IMR-90 (cell line): ENCODE results near the gene RUNDC1. TPM values are rescaled to one million over a fixed set of nuclear protein-coding genes. Genes with fewer than 3 reads are reported as not detected.

ENCODE experiments used
- ATAC-seq: fragments of 200-7000 bp; cut with Tn5 transposase; 2 replicates; pipeline ENCODE4 v1.9.1; 2020; ENCODE audit warnings: low read depth, mild to moderate bottlenecking, moderate library complexity
- BruUV-seq: library from RNA; stranded (reverse); fragments of 400-500 nt; replicated peaks from 2 replicates; lab custom pipeline; 2021; lab: Mats Ljungman, UMichigan
- CTCF ChIA-PET: fragments of 300-600 bp; formaldehyde crosslinking; extraction: SDS; loops from one replicate; lab custom pipeline; 2021; ENCODE audit warnings: antibody characterized with exemption; lab: Yijun Ruan, JAX
- POLR2A ChIA-PET: fragments of 300-600 bp; sonication (Branson Sonifier 250); formaldehyde crosslinking; loops from one replicate; lab custom pipeline; 2022; ENCODE audit warnings: antibody characterized with exemption; ENCODE audit not compliant: unreplicated experiment; lab: Charles Lee
- DNase-seq: peaks from one replicate; pipeline ENCODE4 v3.0.0; 2013
- H2AFZ ChIP-seq: replicated peaks from 2 replicates; pipeline ENCODE3; 2013; ENCODE audit warnings: low read length, mild to moderate bottlenecking; ENCODE audit not compliant: poor library complexity
- H2AK5ac ChIP-seq: 2 replicates; pipeline ENCODE4 v1.6.1; 2013; ENCODE audit warnings: low read depth, low read length, inconsistent platforms
- H2AK9ac ChIP-seq: replicated peaks from 2 replicates; pipeline ENCODE3; 2013; ENCODE audit warnings: mild to moderate bottlenecking, low read depth, low read length, moderate library complexity; ENCODE audit not compliant: poor library complexity
- H2BK120ac ChIP-seq: 2 replicates; pipeline ENCODE4 v1.6.1; 2013; ENCODE audit warnings: low read depth, low read length, inconsistent platforms
- H2BK15ac ChIP-seq: 3 replicates; pipeline ENCODE4 v1.6.1; 2013; ENCODE audit warnings: low read depth, low read length, inconsistent platforms
- H2BK20ac ChIP-seq: 2 replicates; pipeline ENCODE4 v1.6.1; 2013; ENCODE audit warnings: low read depth, mild to moderate bottlenecking, inconsistent platforms, low read length, moderate library complexity
- H2BK5ac ChIP-seq: 2 replicates; pipeline ENCODE4 v1.6.1; 2013; ENCODE audit warnings: mild to moderate bottlenecking, low read depth, low read length, inconsistent platforms; ENCODE audit not compliant: poor library complexity, severe bottlenecking
- H3K14ac ChIP-seq: replicated peaks from 2 replicates; pipeline ENCODE4 v1.6.1; 2013; ENCODE audit warnings: low read depth, low read length, inconsistent platforms
- H3K18ac ChIP-seq: 2 replicates; pipeline ENCODE4 v1.6.1; 2013; ENCODE audit warnings: low read depth, low read length, control low read depth
- H3K23ac ChIP-seq: 2 replicates; pipeline ENCODE4 v1.6.1; 2013; ENCODE audit warnings: low read depth, low read length, inconsistent platforms
- H3K27ac ChIP-seq: 2 replicates; pipeline ENCODE4 v1.5.1; 2013; ENCODE audit warnings: mild to moderate bottlenecking, control low read depth, low read length; ENCODE audit not compliant: insufficient read depth
- H3K27me3 ChIP-seq: 2 replicates; pipeline ENCODE4 v1.6.1; 2013; ENCODE audit warnings: low read length; ENCODE audit not compliant: control insufficient read depth, insufficient read depth
- H3K36me3 ChIP-seq: 2 replicates; pipeline ENCODE4 v1.6.1; 2013; ENCODE audit warnings: low read length, mixed read lengths; ENCODE audit not compliant: control insufficient read depth, insufficient read depth
- H3K4ac ChIP-seq: 2 replicates; pipeline ENCODE4 v1.6.1; 2013; ENCODE audit warnings: low read depth, low read length, inconsistent platforms
- H3K4me1 ChIP-seq: 2 replicates; pipeline ENCODE4 v1.6.1; 2013; ENCODE audit warnings: low read length, mixed read lengths; ENCODE audit not compliant: control insufficient read depth, insufficient read depth
- H3K4me2 ChIP-seq: 2 replicates; pipeline ENCODE4 v1.6.1; 2013; ENCODE audit warnings: low read depth, mild to moderate bottlenecking, control low read depth, low read length, moderate library complexity
- H3K4me3 ChIP-seq: 2 replicates; pipeline ENCODE4 v1.5.1; 2013; ENCODE audit warnings: low read depth, mild to moderate bottlenecking, control low read depth, low read length, moderate library complexity; ENCODE audit not compliant: insufficient read depth
- H3K56ac ChIP-seq: 2 replicates; pipeline ENCODE4 v1.6.1; 2013; ENCODE audit warnings: low read length, inconsistent platforms; ENCODE audit not compliant: insufficient read depth; ENCODE audit errors: extremely low read depth
- H3K79me1 ChIP-seq, 2 experiments: 2 replicates each; pipeline ENCODE4 v1.6.1; 2013; ENCODE audit warnings: low read length in 2 of 2, inconsistent platforms in 1 of 2, low read depth in 1 of 2
- H3K9ac ChIP-seq: 2 replicates; pipeline ENCODE4 v1.6.1; 2013; ENCODE audit warnings: low read depth, low read length, control low read depth
- H3K9me1 ChIP-seq: 2 replicates; pipeline ENCODE4 v1.6.1; 2013; ENCODE audit warnings: low read length, inconsistent platforms; ENCODE audit not compliant: insufficient read depth
- H3K9me3 ChIP-seq: 2 replicates; pipeline ENCODE4 v1.6.1; 2013; ENCODE audit warnings: low read length; ENCODE audit not compliant: control insufficient read depth, insufficient read depth
- H4K20me1 ChIP-seq: 2 replicates; pipeline ENCODE4 v1.6.1; 2013; ENCODE audit warnings: low read length, inconsistent platforms; ENCODE audit not compliant: insufficient read depth
- H4K5ac ChIP-seq: 2 replicates; pipeline ENCODE4 v1.6.1; 2013; ENCODE audit warnings: mild to moderate bottlenecking, low read depth, low read length, control low read depth
- H4K8ac ChIP-seq, 2 experiments: 2 replicates each; pipeline ENCODE4 v1.6.1; 2013; ENCODE audit warnings: low read depth in 2 of 2, low read length in 2 of 2, control low read depth in 1 of 2, inconsistent platforms in 1 of 2
- H4K91ac ChIP-seq: 2 replicates; pipeline ENCODE4 v1.6.1; 2013; ENCODE audit warnings: low read depth, low read length, inconsistent platforms; ENCODE audit not compliant: insufficient read depth
- CEBPB ChIP-seq: IDR thresholded peaks from 2 replicates; pipeline ENCODE4 v1.6.1; 2012; ENCODE audit warnings: low read depth, low read length, improper control_type of control experiment
- ELK1 ChIP-seq: fragments of 150-350 bp; IDR thresholded peaks from 2 replicates; pipeline ENCODE4 v1.6.1; 2016; ENCODE audit warnings: low read depth, mild to moderate bottlenecking, low read length, moderate library complexity, borderline replicate concordance
- FOS ChIP-seq: fragments of 150-350 bp; IDR thresholded peaks from 2 replicates; pipeline ENCODE4 v1.6.1; 2016; ENCODE audit warnings: low read depth, low read length
- RAD21 ChIP-seq: IDR thresholded peaks from 2 replicates; pipeline ENCODE4 v1.6.1; 2012; ENCODE audit warnings: low read length, improper control_type of control experiment
- RFX5 ChIP-seq: IDR thresholded peaks from 2 replicates; pipeline ENCODE4 v1.8.0; 2012; ENCODE audit warnings: low read depth, mild to moderate bottlenecking, low read length, moderate library complexity
- USF2 ChIP-seq: fragments of 150-350 bp; IDR thresholded peaks from 2 replicates; pipeline ENCODE4 v1.6.1; 2017; ENCODE audit warnings: mild to moderate bottlenecking, antibody characterized with exemption, low read length, low read depth
- WGBS, 2 experiments: methylation state at CpG; one replicate each; pipeline versions ENCODE4 v1.1.5 to v1.1.7; 2013; ENCODE audit warnings: missing lambda C conversion rate in 2 of 2; ENCODE audit not compliant: insufficient read length in 1 of 2; ENCODE audit errors: extremely low coverage in 2 of 2; 5-methylcytosine and 5-hydroxymethylcytosine counted together
- dilution Hi-C: fragments of 300-500 bp; cut with HindIII; formaldehyde crosslinking; loops from one replicate; pipeline ENCODE4 v1.14.3; 2018; ENCODE audit warnings: low sequenced_read_pairs; ENCODE audit not compliant: unreplicated experiment
- in situ Hi-C: fragments of 300-500 bp; cut with MboI; formaldehyde crosslinking; loops from 3 replicates; pipeline ENCODE4 v1.14.3; 2019; ENCODE audit warnings: low sequenced_read_pairs, inconsistent platforms, mixed read lengths
- intact Hi-C: fragments of 100-400 bp; cut with micrococcal nuclease; formaldehyde crosslinking; loops from 2 replicates; pipeline ENCODE4 v1.10.0; 2022
- polyA plus RNA-seq, 3 experiments: library from polyadenylated mRNA; depleted of rRNA; stranded (reverse); fragments of >200 nt; gene quantifications; 2 replicates each; pipeline ENCODE4 v1.2.3, GENCODE V29; 2012; ENCODE audit warnings: low replicate concordance in 1 of 3
- total RNA-seq: library from RNA; depleted of rRNA; stranded (reverse); fragments of >200 nt; gene quantifications from 2 replicates; pipeline ENCODE4 v1.2.3, GENCODE V29; 2012

Gene RUNDC1
- total and polyA plus RNA-seq, 2 of the 4 experiments (the other 2 are of a cell fraction), result 7.0 to 7.9 TPM

- H4K91ac ChIP-seq, result peak overlapping the region; percentile 71; the same call in 1 of the 2 replicates
- H3K27ac ChIP-seq, result no peak overlapping the region
- H3K79me1 ChIP-seq, result peaks cover 6 to 44% of the 10 kb centered on the region in 2 experiments; a peak in 3 of 4 replicates
- peak overlapping the region in 1 of 2 experiments; percentile 61; a peak in 1 of 4 replicates for H4K8ac ChIP-seq
- H3K4ac ChIP-seq, result peak overlapping the region; percentile 70; the same call in 1 of the 2 replicates
- no peak overlapping the region for H4K5ac ChIP-seq
- no peak overlapping the region for H3K56ac ChIP-seq
- H2BK120ac ChIP-seq, result peak overlapping the region; percentile 55; the same call in 1 of the 2 replicates
- H3K9me3 ChIP-seq, result no peaks in the 10 kb centered on the region
- peak overlapping the region; percentile 83 for H2AK5ac ChIP-seq
- dilution Hi-C loops, result no loop called here
- TF ChIP-seq USF2 (no peak), RAD21 (no peak), CEBPB (no peak), ELK1 (no peak), FOS (no peak), RFX5 (no peak)
- no peaks in the 10 kb centered on the region; the same call in 1 of the 2 replicates for H3K4me1 ChIP-seq
- H3K36me3 ChIP-seq, result peaks cover 42% of the 10 kb centered on the region
- H3K4me2 ChIP-seq, result no peak overlapping the region
- DNase-seq, result no peak
- WGBS, 2 experiments, result no CpG with 5 or more reads among the region's 5 CpGs
- intact Hi-C loops, result no loop called here
- no peak overlapping the region; the same call in 1 of the 2 replicates for H3K23ac ChIP-seq
- H3K18ac ChIP-seq, result no peak overlapping the region
- no peaks in the 10 kb centered on the region for H4K20me1 ChIP-seq
- ChIA-PET POLR2A (interaction anchor here (1.5 kb wide), 1 partner anchor 9 kb away, joined by 5 read pairs; the partner anchor contains the start of gene RPL27), CTCF (no interaction called here)
- H3K9ac ChIP-seq, result no peak overlapping the region
- peak overlapping the region; percentile 33 for H2AFZ ChIP-seq
- H3K9me1 ChIP-seq, result peaks cover 14% of the 10 kb centered on the region
- H2BK15ac ChIP-seq, result peak overlapping the region; percentile 58; the same call in 1 of the 3 replicates
- peak overlapping the region; percentile 52; the same call in 1 of the 2 replicates for H2BK20ac ChIP-seq
- BruUV-seq, result no TSS peak
- H2AK9ac ChIP-seq, result peak overlapping the region; percentile 44
- H2BK5ac ChIP-seq, result peak overlapping the region; percentile 68
- no peak overlapping the region for H3K4me3 ChIP-seq
- ATAC-seq, result no peak
- H3K27me3 ChIP-seq, result no peaks in the 10 kb centered on the region
- in situ Hi-C loops, result loop anchor here (25.0 kb wide), 1 partner anchor 373 kb away; no protein-coding TSS in a partner anchor
- peak overlapping the region; percentile 68; the same call in 1 of the 2 replicates for H3K14ac ChIP-seq
Measured at GRCh38 chr17:42989141-42989540, 8.8 kb downstream of the RUNDC1 start.
